IMR-90 (cell line): ENCODE results near the gene PIGBOS1. TPM values are rescaled to one million over a fixed set of nuclear protein-coding genes. Genes with fewer than 3 reads are reported as not detected.

Experiments used
- ATAC-seq: fragments of 200-7000 bp; cut with Tn5 transposase; 2 replicates; pipeline ENCODE4 v1.9.1; 2020; ENCODE audit warnings: low read depth, mild to moderate bottlenecking, moderate library complexity
- BruUV-seq: library from RNA; stranded (reverse); fragments of 400-500 nt; replicated peaks from 2 replicates; lab custom pipeline; 2021; lab: Mats Ljungman, UMichigan
- CTCF ChIA-PET: fragments of 300-600 bp; formaldehyde crosslinking; extraction: SDS; loops from one replicate; lab custom pipeline; 2021; ENCODE audit warnings: antibody characterized with exemption; lab: Yijun Ruan, JAX
- POLR2A ChIA-PET: fragments of 300-600 bp; sonication (Branson Sonifier 250); formaldehyde crosslinking; loops from one replicate; lab custom pipeline; 2022; ENCODE audit warnings: antibody characterized with exemption; ENCODE audit not compliant: unreplicated experiment; lab: Charles Lee
- DNase-seq: peaks from one replicate; pipeline ENCODE4 v3.0.0; 2013
- H2AFZ ChIP-seq: replicated peaks from 2 replicates; pipeline ENCODE3; 2013; ENCODE audit warnings: low read length, mild to moderate bottlenecking; ENCODE audit not compliant: poor library complexity
- H2AK5ac ChIP-seq: 2 replicates; pipeline ENCODE4 v1.6.1; 2013; ENCODE audit warnings: low read depth, low read length, inconsistent platforms
- H2AK9ac ChIP-seq: replicated peaks from 2 replicates; pipeline ENCODE3; 2013; ENCODE audit warnings: mild to moderate bottlenecking, low read depth, low read length, moderate library complexity; ENCODE audit not compliant: poor library complexity
- H2BK120ac ChIP-seq: 2 replicates; pipeline ENCODE4 v1.6.1; 2013; ENCODE audit warnings: low read depth, low read length, inconsistent platforms
- H2BK15ac ChIP-seq: 3 replicates; pipeline ENCODE4 v1.6.1; 2013; ENCODE audit warnings: low read depth, low read length, inconsistent platforms
- H2BK20ac ChIP-seq: 2 replicates; pipeline ENCODE4 v1.6.1; 2013; ENCODE audit warnings: low read depth, mild to moderate bottlenecking, inconsistent platforms, low read length, moderate library complexity
- H2BK5ac ChIP-seq: 2 replicates; pipeline ENCODE4 v1.6.1; 2013; ENCODE audit warnings: mild to moderate bottlenecking, low read depth, low read length, inconsistent platforms; ENCODE audit not compliant: poor library complexity, severe bottlenecking
- H3K14ac ChIP-seq: replicated peaks from 2 replicates; pipeline ENCODE4 v1.6.1; 2013; ENCODE audit warnings: low read depth, low read length, inconsistent platforms
- H3K18ac ChIP-seq: 2 replicates; pipeline ENCODE4 v1.6.1; 2013; ENCODE audit warnings: low read depth, low read length, control low read depth
- H3K23ac ChIP-seq: 2 replicates; pipeline ENCODE4 v1.6.1; 2013; ENCODE audit warnings: low read depth, low read length, inconsistent platforms
- H3K27ac ChIP-seq: 2 replicates; pipeline ENCODE4 v1.5.1; 2013; ENCODE audit warnings: mild to moderate bottlenecking, control low read depth, low read length; ENCODE audit not compliant: insufficient read depth
- H3K27me3 ChIP-seq: 2 replicates; pipeline ENCODE4 v1.6.1; 2013; ENCODE audit warnings: low read length; ENCODE audit not compliant: control insufficient read depth, insufficient read depth
- H3K36me3 ChIP-seq: 2 replicates; pipeline ENCODE4 v1.6.1; 2013; ENCODE audit warnings: low read length, mixed read lengths; ENCODE audit not compliant: control insufficient read depth, insufficient read depth
- H3K4ac ChIP-seq: 2 replicates; pipeline ENCODE4 v1.6.1; 2013; ENCODE audit warnings: low read depth, low read length, inconsistent platforms
- H3K4me1 ChIP-seq: 2 replicates; pipeline ENCODE4 v1.6.1; 2013; ENCODE audit warnings: low read length, mixed read lengths; ENCODE audit not compliant: control insufficient read depth, insufficient read depth
- H3K4me2 ChIP-seq: 2 replicates; pipeline ENCODE4 v1.6.1; 2013; ENCODE audit warnings: low read depth, mild to moderate bottlenecking, control low read depth, low read length, moderate library complexity
- H3K4me3 ChIP-seq: 2 replicates; pipeline ENCODE4 v1.5.1; 2013; ENCODE audit warnings: low read depth, mild to moderate bottlenecking, control low read depth, low read length, moderate library complexity; ENCODE audit not compliant: insufficient read depth
- H3K56ac ChIP-seq: 2 replicates; pipeline ENCODE4 v1.6.1; 2013; ENCODE audit warnings: low read length, inconsistent platforms; ENCODE audit not compliant: insufficient read depth; ENCODE audit errors: extremely low read depth
- H3K79me1 ChIP-seq, 2 experiments: 2 replicates each; pipeline ENCODE4 v1.6.1; 2013; ENCODE audit warnings: low read length in 2 of 2, inconsistent platforms in 1 of 2, low read depth in 1 of 2
- H3K9ac ChIP-seq: 2 replicates; pipeline ENCODE4 v1.6.1; 2013; ENCODE audit warnings: low read depth, low read length, control low read depth
- H3K9me1 ChIP-seq: 2 replicates; pipeline ENCODE4 v1.6.1; 2013; ENCODE audit warnings: low read length, inconsistent platforms; ENCODE audit not compliant: insufficient read depth
- H3K9me3 ChIP-seq: 2 replicates; pipeline ENCODE4 v1.6.1; 2013; ENCODE audit warnings: low read length; ENCODE audit not compliant: control insufficient read depth, insufficient read depth
- H4K20me1 ChIP-seq: 2 replicates; pipeline ENCODE4 v1.6.1; 2013; ENCODE audit warnings: low read length, inconsistent platforms; ENCODE audit not compliant: insufficient read depth
- H4K5ac ChIP-seq: 2 replicates; pipeline ENCODE4 v1.6.1; 2013; ENCODE audit warnings: mild to moderate bottlenecking, low read depth, low read length, control low read depth
- H4K8ac ChIP-seq, 2 experiments: 2 replicates each; pipeline ENCODE4 v1.6.1; 2013; ENCODE audit warnings: low read depth in 2 of 2, low read length in 2 of 2, control low read depth in 1 of 2, inconsistent platforms in 1 of 2
- H4K91ac ChIP-seq: 2 replicates; pipeline ENCODE4 v1.6.1; 2013; ENCODE audit warnings: low read depth, low read length, inconsistent platforms; ENCODE audit not compliant: insufficient read depth
- RCOR1 ChIP-seq: IDR thresholded peaks from 2 replicates; pipeline ENCODE4 v1.6.1; 2012; ENCODE audit warnings: mild to moderate bottlenecking, low read length, improper control_type of control experiment; ENCODE audit not compliant: insufficient replicate concordance
- WGBS, 2 experiments: methylation state at CpG; one replicate each; pipeline versions ENCODE4 v1.1.5 to v1.1.7; 2013; ENCODE audit warnings: missing lambda C conversion rate in 2 of 2; ENCODE audit not compliant: insufficient read length in 1 of 2; ENCODE audit errors: extremely low coverage in 2 of 2; 5-methylcytosine and 5-hydroxymethylcytosine counted together
- dilution Hi-C: fragments of 300-500 bp; cut with HindIII; formaldehyde crosslinking; loops from one replicate; pipeline ENCODE4 v1.14.3; 2018; ENCODE audit warnings: low sequenced_read_pairs; ENCODE audit not compliant: unreplicated experiment
- in situ Hi-C: fragments of 300-500 bp; cut with MboI; formaldehyde crosslinking; loops from 3 replicates; pipeline ENCODE4 v1.14.3; 2019; ENCODE audit warnings: low sequenced_read_pairs, inconsistent platforms, mixed read lengths
- intact Hi-C: fragments of 100-400 bp; cut with micrococcal nuclease; formaldehyde crosslinking; loops from 2 replicates; pipeline ENCODE4 v1.10.0; 2022
- polyA plus RNA-seq, 3 experiments: library from polyadenylated mRNA; depleted of rRNA; stranded (reverse); fragments of >200 nt; gene quantifications; 2 replicates each; pipeline ENCODE4 v1.2.3, GENCODE V29; 2012; ENCODE audit warnings: low replicate concordance in 1 of 3
- total RNA-seq: library from RNA; depleted of rRNA; stranded (reverse); fragments of >200 nt; gene quantifications from 2 replicates; pipeline ENCODE4 v1.2.3, GENCODE V29; 2012

The PIGBOS1 gene
- total and polyA plus RNA-seq, 2 of the 4 experiments (the other 2 are of a cell fraction), result 11.7 to 12.7 TPM

- ATAC-seq (no peak), DNase-seq (peak; percentile 10)
- H2BK5ac ChIP-seq, result no peak overlapping the region
- H3K4ac ChIP-seq, result no peak overlapping the region
- H4K91ac ChIP-seq, result no peak overlapping the region
- no peak overlapping the region for H2AK9ac ChIP-seq
- 0 out of 2 replicates have a peak overlapping the region, but pooled peaks have one; percentile 33 for H3K23ac ChIP-seq
- no TSS peak for BruUV-seq
- WGBS, 2 experiments, result no CpG with 5 or more reads among the region's 2 CpGs
- H3K79me1 ChIP-seq, result peaks cover 12 to 36% of the 10 kb centered on the region in 2 experiments
- no peak overlapping the region for H3K14ac ChIP-seq
- H3K4me1 ChIP-seq, result peaks cover 2% of the 10 kb centered on the region; the same call in 1 of the 2 replicates
- H3K4me2 ChIP-seq, result peak overlapping the region; percentile 62
- no peak overlapping the region for H2BK120ac ChIP-seq
- H2AK5ac ChIP-seq, result no peak overlapping the region
- no peak overlapping the region for H3K18ac ChIP-seq
- POLR2A ChIA-PET, result no interaction called here
- no peak overlapping the region for H2AFZ ChIP-seq
- in situ Hi-C loops (no loop called here), intact Hi-C loops (no loop called here), dilution Hi-C loops (no loop called here)
- no peak overlapping the region for H3K56ac ChIP-seq
- 0 out of 2 replicates have a peak, but pooled peaks cover 1% of the 10 kb centered on the region for H3K36me3 ChIP-seq
- H3K4me3 ChIP-seq, result no peak overlapping the region; the same call in 1 of the 2 replicates
- no peak overlapping the region for H3K27ac ChIP-seq
- H4K5ac ChIP-seq, result peak overlapping the region; percentile 38; the same call in 1 of the 2 replicates
- no peak overlapping the region for H2BK15ac ChIP-seq
- H4K8ac ChIP-seq, result peak overlapping the region; percentile 34 to 89; a peak in 3 of 4 replicates
- TF ChIP-seq RCOR1, result no peak
- H3K9me3 ChIP-seq, result no peaks in the 10 kb centered on the region
- no peak overlapping the region; the same call in 1 of the 2 replicates for H3K9ac ChIP-seq
- no peak overlapping the region for H2BK20ac ChIP-seq
- no peaks in the 10 kb centered on the region for H3K9me1 ChIP-seq
- CTCF ChIA-PET, result no interaction called here
- no peaks in the 10 kb centered on the region for H3K27me3 ChIP-seq
- no peaks in the 10 kb centered on the region for H4K20me1 ChIP-seq
These were observed 1.3 kb upstream of the PIGBOS1 start for GRCh38 chr15:55320238-55320550.
